ENCODE results near the gene LRRIQ4. TPM values are rescaled to one million over a fixed set of nuclear protein-coding genes. Genes with fewer than 3 reads are reported as not detected.

Gene LRRIQ4
- total and polyA plus RNA-seq, 8 donors: 0.09 to 0.18 (median 0.15) TPM

- H3K9me3 ChIP-seq: no peaks in the 10 kb centered on the region
- H3K4me3 ChIP-seq: no peak overlapping the region
- H3K27ac ChIP-seq: peak overlapping the region in 1 of 2 donors; percentile 48
- intact Hi-C loops (cut with DNase I): no loop called here
- H3K4me1 ChIP-seq: peaks cover 0 to 27% of the 10 kb centered on the region in 2 donors
- no peak for DNase-seq
- H3K27me3 ChIP-seq: no peaks in the 10 kb centered on the region
- TF ChIP-seq, protein P1, sequence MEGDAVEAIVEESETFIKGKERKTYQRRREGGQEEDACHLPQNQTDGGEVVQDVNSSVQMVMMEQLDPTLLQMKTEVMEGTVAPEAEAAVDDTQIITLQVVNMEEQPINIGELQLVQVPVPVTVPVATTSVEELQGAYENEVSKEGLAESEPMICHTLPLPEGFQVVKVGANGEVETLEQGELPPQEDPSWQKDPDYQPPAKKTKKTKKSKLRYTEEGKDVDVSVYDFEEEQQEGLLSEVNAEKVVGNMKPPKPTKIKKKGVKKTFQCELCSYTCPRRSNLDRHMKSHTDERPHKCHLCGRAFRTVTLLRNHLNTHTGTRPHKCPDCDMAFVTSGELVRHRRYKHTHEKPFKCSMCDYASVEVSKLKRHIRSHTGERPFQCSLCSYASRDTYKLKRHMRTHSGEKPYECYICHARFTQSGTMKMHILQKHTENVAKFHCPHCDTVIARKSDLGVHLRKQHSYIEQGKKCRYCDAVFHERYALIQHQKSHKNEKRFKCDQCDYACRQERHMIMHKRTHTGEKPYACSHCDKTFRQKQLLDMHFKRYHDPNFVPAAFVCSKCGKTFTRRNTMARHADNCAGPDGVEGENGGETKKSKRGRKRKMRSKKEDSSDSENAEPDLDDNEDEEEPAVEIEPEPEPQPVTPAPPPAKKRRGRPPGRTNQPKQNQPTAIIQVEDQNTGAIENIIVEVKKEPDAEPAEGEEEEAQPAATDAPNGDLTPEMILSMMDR (IDR thresholded peaks at IDR 0.05): no peak
- no peaks in the 10 kb centered on the region for H3K36me3 ChIP-seq
- no peak for ATAC-seq
Measured at GRCh38 chr3:169865176-169865767, 52.6 kb downstream of the LRRIQ4 start.

- ATAC-seq: no peak
- Histone ChIP-seq H3K36me3 (no peaks in the 10 kb centered on the region), H3K4me3 (no peak overlapping the region), H3K9me3 (no peaks in the 10 kb centered on the region), H3K27me3 (no peaks in the 10 kb centered on the region), H3K4me1 (peaks cover 3 to 27% of the 10 kb centered on the region in 2 donors), H3K27ac (no peak overlapping the region)
- intact Hi-C loops (cut with DNase I): no loop called here
- no peak for DNase-seq
- TF ChIP-seq, protein P1 (IDR thresholded peaks at IDR 0.05): no peak
Measured at GRCh38 chr3:169867584-169868210, 55.0 kb downstream of the LRRIQ4 start.

- DNase-seq: no peak
- no peak overlapping the region for H3K27ac ChIP-seq
- no peaks in the 10 kb centered on the region for H3K36me3 ChIP-seq
- TF ChIP-seq, protein P1 (IDR thresholded peaks at IDR 0.05): no peak
- no peak overlapping the region for H3K4me3 ChIP-seq
- intact Hi-C loops (cut with DNase I): no loop called here
- H3K9me3 ChIP-seq: no peaks in the 10 kb centered on the region
- no peaks in the 10 kb centered on the region for H3K27me3 ChIP-seq
- ATAC-seq: no peak
- H3K4me1 ChIP-seq: peaks cover 3 to 24% of the 10 kb centered on the region in 2 donors
Measured at GRCh38 chr3:169868369-169868768, 55.7 kb downstream of the LRRIQ4 start.

DNA sequence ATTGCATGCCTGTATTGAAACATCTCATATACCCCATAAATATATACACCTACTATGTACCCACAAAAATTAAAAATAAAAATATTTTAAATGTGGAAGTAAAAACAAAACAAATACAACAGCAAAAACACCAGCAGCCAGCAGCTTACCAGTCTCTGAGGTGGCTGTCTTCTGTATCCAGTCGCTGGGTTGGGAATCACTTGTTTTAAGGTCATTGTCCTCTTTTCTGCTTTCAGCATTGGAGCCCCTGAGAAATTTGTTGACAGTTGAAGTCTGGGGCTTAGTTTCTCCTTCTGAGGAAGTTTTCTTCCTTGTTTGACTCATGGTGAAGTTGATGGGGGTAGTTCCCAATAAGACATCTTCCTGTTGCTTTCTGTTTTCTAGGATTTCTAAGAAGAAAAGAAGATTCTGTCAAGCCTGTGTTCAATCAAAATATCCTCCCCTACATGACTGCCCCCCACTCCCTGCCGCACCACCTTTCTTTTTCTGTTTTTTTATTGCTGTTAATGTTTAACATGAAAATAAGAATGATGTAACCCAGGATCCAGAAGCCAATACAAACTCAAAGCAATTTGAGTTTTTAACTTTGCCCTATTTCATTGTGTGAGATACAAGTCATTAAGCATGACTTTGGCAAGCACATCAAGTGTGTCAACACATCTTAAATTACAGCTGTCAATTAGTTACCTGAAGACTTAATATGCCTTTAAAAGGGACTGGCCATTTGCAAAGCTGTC lies 57.0 kb downstream of the LRRIQ4 start, which contains the start of gene LRRC31:
Gene LRRC31, minus strand, starts transcription at position 452 of the 737 bp plus-strand sequence. Its CDS starts 128 bp downstream, at position 324.
- TF ChIP-seq, protein P1 (IDR thresholded peaks at IDR 0.05): no peak
- DNase-seq: no peak
- H3K4me1 ChIP-seq: peaks cover 3 to 16% of the 10 kb centered on the region in 2 donors
- H3K4me3 ChIP-seq: no peak within 1 kb of the TSS
- H3K27ac ChIP-seq: no peak within 1 kb of the TSS
- H3K36me3 ChIP-seq: no peaks in the 10 kb centered on the region
- no peaks in the 10 kb centered on the region for H3K9me3 ChIP-seq
- ATAC-seq: peak; percentile 60
- no peaks in the 10 kb centered on the region for H3K27me3 ChIP-seq
- intact Hi-C loops (cut with DNase I): no loop called here

Measured in left lung (tissue), 10 donors.